Activated CD4-positive, alpha-beta T cell treated with anti-CD3 and anti-CD28 coated beads for 4 hours (primary cell): Measurements from ENCODE around the gene EPHA3.

Source experiments
- DNase-seq, 2 donors: peaks; one replicate each; pipeline ENCODE4 v3.0.0-alpha.2; 2020

EPHA3 gene

DNA sequence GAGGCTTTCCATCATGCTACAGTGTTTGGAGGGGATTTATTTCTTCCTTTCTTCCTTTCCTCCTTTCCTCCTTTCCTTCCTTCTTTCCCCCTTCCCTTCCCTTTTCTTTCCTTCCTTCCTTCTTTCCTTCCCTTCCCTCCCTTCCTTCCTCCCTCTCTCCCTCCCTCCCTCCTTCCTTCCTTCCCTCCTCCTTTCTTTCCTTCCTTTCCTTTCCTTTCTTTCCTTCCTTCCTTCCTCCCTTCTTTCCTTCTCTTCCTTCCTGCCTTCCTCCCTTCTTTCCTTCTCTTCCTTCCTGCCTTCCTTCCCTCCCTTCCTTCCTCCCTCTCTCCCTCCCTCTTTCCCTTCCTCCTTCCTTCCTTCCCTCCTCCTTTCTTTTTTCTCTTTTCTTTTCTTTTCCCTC, 127.2 kb downstream of the EPHA3 start:
- no peak for DNase-seq

DNA sequence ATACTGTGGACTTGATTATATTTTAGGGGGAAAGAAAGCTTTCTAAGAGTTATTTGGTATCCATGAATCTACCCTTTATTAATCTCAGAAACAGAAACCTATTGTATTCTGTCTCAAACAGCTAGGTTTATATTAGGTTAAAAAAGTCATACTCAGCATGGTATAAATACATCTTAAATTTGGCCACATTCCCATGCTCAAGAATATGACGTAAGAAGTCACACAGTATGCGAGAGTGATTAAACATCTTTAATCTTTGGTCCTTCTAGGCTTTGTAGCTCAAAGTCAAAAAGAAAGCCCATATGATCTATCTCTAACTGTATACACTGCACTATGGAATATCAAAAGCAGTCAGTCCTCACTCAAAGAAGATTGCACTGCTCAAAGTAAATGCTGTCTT, 131.4 kb downstream of the EPHA3 start:
- no peak for DNase-seq

DNA sequence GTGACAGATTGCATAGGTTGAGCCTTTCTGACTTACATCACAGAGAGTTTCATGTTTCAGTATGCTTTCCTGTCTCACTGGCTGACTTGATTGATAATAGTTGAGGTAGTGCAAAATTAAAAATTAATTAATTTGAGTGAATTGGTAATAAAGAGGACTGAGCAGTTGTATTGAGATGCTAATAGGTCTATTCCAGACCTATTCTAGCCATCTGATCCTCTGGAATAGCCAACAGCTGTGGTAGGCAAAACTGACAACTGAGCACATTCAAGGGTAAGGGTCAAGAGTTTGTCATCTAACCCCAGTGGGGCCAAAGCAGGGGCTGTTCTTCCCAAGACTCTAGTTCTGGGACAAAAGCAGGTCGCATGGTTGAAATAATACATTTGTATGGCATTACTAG, 132.4 kb downstream of the EPHA3 start:
- DNase-seq = no peak

DNA sequence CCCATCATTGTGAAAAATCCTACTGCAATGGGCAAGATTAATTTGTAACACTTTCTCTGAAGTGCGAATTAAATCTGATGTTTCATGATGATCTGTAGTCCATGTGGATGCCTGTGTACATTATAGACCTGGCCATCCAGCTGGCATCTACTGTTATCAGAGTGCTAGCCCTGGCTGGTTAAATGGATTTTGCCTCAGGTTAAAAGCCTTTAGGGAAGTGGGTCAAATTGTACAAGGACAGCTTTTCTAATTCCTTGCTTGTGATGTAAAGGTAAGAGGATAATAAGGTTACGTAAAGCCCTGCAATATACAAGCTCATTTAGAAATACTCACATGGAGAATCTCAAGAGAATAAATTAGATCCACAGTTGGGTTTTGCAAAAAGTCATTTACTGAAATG, 138.2 kb downstream of the EPHA3 start:
- no peak for DNase-seq

DNA sequence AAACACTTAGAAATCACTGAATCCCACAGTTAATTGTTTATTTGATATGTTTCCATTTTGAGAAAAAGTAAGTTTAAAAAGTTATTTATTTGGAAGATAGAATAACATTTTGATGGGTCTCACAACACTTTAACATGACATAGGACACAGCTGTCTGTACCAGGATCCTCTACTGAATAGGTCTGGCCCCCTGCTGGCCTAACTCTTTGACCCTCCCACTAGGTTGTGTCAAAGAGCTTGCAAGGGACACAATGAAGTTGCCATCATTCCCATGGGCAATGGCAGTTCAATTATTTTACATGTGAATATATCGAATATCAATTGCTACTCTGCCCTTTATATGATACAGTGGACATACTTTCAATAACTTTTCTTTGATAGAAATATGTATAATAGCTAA, 138.9 kb downstream of the EPHA3 start:
- DNase-seq = no peak

DNA sequence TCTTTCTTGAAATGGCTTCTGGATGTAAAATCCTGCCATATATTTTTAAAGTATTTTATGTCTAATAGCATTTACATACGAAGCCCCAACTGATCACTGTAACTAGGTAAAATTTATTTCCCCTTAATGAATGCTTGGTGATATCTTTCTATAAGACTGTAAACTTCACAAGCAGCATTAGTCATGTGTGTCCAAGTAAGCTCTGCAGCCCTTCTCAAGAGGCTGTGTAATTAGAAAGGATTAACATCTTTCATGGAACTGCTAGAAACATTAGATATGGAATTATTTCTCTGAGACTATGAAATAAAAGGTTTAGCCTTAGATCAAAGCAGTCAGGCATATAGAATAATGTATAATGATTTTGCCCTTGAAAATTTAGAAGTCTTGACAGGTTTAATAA, 143.3 kb downstream of the EPHA3 start:
- DNase-seq = no peak

DNA sequence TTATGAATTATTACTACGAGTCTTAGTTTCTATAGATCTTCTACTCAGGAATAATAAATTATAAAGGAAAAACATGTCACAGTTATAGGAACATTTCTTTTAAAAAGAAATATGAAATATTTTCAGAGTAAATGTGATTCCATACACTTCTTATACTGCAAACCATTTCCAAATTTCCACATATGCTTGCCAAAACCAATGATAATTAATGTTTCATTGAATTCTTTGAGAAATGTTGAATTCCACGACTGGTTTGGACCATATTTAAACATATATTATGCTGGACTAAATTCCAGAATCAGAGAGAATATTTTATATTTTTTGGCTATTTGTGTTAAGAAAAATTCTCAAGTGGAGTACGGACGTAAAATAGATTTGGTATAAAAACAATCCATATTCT, 144.6 kb downstream of the EPHA3 start:
- DNase-seq = no peak

DNA sequence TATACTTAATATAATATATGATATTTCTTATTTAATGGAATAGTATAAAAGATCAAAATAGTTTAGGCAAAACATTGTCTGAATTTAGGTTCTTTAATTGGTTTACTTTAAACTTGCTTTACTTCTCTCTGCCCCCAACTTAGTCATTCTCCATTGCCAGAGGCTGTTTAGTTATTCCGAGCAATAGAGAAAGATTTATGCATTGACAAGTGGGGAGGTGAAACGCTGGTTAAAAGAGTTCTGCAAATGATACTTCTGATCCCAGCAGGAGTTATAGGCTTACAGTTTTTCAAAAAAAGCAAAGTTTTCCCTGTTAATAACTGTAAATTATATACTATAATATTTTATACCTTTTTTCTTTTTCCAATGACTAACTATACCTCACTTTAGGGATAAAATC, 145.4 kb downstream of the EPHA3 start:
- no peak for DNase-seq

DNA sequence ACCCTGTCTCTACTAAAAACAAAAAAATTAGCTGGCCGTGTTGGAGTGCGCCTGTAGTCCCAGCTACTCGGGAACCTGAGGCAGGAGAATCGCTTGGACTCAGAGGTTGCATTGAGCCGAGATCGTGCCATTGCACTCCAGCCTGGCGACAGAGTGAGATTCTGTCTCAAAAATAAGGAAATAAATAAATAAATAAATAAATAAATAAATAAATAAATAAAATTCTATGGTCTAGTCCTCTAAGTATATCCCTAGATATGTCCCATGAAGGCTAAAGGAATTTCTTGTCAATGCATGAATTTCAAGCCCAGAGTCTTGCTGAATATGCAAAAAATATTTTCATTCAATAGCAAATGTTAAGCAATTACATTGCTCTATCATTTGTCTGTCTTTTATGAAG, 149.0 kb downstream of the EPHA3 start:
- no peak for DNase-seq

DNA sequence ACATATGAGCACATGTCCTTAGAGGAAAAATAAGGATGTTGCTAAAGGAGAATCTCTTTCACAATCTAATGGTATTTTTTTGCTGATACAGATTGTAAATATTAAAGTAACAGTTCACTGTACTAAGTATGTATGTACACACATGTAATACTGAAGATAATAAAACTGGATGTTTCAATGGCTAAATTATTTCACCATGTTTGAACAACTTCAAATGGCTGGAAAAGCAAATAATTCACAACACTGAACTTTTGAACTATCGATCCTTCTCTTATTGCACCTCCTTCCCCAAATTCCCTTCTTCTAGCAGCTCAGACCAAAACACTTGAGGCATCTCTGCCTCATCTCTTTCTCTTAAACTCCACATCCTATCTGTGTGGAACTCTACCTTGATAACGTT, 149.5 kb downstream of the EPHA3 start:
- DNase-seq = no peak

DNA sequence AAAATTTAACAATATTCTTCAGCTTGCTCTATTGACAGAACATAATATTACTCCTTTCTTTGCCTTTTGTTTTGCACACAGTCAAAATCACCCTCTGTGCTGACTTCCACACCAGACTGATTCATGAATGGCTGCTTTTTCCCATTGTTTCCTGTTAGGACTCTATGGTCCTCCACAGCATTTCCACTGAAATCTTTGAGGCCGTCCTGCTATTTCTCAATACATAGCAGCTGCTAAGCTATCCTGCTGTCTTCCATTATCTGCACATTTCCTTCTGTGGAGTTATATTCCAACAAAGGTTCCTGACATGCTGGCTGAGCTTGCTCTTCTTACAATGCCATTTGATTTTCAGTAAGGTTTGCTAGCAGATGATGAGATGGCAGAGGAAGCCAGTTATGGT, 153.3 kb downstream of the EPHA3 start:
- no peak for DNase-seq

DNA sequence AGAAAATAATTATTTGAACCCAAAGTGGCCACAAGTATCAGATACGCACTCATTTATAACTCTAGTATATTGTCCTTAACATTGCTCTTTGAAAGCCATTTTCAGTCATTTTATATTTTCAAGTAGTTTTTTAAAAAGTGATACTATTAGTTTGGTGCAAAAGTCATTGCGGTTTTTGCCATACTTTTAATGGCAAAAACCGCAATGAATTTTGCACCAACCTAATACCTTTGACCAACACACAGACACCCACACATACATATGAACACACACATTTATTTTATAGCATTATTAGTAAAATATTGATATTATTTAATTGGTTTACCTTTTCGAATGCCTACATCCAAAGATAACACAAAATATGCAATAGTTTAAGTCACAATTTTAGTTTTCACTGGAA, 154.3 kb downstream of the EPHA3 start:
- no peak for DNase-seq

DNA sequence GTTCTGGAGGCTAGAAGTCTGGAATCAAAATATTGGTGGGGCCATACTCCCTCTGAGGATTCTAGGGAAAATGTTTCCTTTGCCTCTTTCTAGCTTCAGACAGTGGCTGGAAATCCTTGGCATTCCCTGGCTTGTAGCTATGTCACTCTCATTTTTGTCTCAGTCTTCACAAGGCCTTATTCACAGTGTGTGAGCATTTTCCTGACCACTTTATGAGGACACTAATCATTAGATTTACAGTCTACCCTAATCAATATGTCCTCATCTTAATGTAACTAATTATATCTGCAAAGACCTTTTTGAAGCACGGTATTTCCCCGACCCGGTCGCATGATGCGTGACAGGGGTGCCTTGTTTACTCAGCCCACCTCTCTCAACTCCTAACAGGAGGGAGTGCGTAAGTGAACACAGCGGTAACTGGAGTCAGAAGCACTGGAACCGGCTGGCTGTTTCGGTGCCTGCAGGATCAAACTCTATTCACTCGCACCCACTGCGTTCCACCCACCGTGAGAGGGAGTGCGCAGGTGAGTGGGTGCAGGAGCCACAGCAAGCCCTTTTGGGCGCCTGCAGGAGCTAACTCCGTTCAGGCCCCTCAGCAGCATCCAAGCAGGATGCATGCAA, 155.0 kb downstream of the EPHA3 start:
- no peak for DNase-seq

DNA sequence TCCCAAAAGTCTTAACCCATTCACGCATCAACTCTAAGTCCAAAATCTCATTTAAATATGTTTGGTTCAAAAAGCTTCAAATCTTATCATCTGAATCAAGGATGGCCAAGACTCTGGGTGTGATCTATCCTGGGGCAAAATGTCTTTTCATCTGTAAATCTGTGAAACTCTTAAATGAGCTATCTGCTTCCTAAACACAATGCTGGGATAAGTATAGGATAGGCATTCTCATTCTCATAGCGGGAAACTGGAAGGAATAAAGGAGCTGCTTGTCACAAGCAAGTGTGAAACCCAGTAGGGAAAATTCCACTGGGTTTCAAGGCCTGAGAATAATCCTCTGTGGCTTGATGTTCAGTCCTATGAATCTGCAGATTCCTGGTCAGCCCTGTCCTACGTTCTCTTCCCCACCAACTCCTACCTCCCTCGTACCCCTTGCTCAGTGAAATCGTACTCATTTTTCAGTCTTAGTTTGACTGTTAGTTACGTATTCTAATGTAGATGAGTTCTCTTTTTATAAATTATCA, 156.7 kb downstream of the EPHA3 start:
- no peak for DNase-seq

DNA sequence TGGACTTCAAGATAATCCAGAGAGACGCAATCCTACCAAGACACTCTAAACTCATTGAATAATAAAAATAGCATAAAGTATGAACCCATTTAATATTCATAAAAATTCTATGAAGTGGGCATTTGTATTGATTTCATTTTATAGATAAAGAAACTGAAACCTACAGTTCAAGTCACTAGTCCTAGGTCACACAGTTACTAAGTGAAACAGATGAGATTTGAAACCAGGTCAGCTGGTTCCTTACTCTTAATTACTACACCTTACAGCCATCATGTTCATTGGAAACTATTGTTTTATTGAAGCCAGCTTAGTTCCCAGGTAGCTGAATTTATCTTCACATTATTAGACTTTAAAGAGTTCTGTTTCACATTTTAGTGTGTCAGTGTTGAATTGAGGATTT, 158.7 kb downstream of the EPHA3 start:
- no peak for DNase-seq

DNA sequence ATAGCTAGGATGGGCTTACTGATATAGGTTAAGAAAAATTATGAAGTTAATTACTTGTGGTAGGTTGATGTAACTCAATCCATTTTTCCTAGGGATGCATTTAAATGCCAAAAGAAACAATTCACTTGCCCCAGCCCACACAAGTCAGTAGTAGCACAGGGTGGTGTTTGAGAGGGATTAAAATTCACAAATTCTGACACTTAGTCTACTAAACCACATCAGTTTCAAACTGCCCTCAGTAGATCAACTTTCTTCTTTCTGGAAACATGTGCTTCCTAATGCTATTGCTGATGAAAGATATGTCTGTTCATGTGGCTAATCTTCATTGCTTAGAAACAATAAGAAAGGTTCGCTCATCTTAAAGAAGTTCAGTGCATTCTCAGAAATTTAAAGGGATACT, 160.6 kb downstream of the EPHA3 start:
- DNase-seq = no peak

DNA sequence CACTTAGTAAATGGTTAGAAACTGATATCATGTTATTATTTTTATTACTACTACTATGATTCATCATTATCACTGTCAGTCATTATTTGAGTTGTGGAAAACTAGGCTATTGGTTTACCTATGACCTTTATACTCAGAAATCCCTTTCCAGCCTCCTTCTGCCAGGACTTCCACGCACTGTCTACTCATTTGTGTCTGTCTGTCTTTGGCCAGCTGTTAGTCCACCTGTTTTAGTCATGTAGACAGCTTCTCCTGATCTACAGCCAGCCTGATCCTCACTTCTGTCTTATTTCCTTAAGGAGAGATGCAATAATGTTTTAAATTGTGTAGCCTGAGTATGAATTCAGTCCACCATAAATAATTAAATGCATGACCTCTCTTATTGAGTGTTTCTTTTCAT, 162.8 kb downstream of the EPHA3 start:
- DNase-seq = no peak

DNA sequence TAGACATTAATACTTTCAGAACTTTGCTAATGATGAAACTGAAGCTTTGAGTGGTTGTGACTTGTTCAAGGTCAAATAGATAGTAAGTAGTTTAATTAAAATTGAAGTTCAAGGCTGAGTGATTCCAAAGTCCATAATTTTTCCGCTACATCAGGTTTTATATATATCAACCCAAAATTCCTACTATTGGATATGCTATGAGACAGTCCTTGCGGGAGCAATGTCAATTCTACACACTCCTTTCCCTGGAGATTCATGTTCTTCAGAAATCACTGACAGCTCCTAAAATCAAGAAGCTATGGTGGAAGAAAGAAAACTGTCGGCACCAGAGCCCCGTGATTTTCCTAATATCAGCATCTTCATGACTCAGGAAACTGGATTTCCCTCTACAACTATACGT, 167.6 kb downstream of the EPHA3 start:
- DNase-seq = no peak

DNA sequence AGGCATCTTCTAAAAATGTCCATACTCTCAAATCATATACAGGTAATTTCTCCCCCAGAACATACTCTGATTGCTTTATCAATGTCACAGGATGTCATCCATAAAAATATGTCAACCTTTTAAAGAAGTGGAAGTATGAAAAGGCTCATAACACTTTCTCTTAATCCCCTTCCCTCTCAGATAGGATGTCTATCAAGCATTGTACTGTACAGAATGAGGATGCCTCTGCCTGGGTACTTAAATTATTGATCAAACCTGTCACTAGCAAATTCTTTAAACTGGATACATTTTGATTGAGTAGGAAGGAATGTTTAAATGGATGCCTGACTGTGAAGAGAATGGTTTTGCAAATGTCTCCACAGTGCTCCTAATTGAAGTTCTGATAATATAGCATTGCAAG, 168.7 kb downstream of the EPHA3 start:
- no peak for DNase-seq

DNA sequence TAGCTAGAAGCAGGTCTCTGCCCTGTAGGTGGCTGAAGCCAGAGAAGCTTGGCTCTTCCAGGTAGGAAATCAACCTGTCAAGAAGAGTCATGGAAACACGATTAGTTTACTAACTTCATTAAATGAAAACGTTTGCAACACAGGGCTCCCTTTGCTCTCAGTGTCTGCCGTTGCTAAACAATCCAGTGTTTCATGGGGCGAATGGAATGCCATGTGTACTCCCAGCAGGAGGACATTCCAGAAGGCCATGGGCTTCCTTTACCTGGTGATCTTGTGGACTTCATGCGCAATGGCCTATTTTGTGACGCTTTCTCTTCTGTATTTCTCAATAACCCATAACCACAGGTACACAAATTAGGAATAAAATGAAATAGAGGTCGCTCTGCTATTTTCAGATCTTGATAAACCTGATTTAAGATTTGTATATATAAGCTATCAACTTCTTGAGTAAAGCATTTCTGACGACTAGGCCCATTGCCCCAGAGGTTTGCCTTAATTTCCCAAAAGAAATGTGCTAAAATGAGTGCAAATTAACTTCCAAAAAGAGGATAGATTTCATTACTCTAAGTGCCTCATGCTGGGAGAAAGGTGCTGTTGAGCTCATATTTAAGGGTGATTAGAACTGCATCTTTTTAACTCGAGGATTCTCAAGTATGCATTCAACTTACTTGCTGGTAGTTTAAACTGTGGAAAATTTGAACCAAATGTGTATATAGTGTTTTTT, 171.0 kb downstream of the EPHA3 start:
- DNase-seq = no peak

DNA sequence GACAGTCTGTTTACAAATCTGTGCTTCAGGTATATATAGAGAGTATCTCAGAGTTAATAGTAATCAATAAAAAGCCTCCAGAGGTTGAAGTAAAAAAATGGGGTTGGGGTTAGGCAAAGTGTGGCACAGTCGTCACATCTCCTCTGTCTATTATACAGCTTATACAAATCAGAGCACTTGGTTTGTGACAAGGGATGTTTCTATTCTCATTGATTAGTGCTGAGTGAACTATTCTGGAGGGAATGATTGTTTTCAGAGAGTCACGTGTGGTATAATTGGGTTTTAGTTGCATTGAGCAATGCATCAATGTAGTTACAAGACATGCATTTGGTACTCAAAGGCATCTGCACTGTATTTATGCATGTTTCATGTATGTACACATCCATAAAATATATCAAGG, 172.9 kb downstream of the EPHA3 start:
- no peak for DNase-seq

DNA sequence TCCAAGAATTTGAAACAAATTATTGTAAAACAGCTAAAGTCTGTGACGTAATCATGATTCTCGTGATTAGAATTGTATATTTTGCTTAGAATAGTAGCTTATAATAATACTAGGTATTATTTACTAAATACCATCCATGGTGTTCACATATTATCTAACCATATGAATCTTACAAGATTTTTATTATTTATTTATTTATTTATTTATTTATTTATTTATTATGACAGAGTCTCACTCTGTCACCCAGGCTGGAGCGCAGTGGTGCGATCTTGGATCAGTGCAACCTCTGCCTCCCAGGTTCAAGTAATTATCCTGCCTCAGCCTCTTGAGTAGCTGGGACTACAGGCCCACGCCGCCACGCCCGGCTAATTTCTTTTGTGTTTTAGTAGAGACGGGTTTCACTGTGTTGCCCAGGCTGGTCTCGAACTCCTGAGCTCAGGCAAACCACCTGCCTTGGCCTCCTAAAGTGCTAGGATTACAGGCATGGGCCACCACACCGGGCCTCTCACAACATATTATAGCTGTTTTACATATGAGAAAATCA, 173.5 kb downstream of the EPHA3 start:
- DNase-seq = no peak

DNA sequence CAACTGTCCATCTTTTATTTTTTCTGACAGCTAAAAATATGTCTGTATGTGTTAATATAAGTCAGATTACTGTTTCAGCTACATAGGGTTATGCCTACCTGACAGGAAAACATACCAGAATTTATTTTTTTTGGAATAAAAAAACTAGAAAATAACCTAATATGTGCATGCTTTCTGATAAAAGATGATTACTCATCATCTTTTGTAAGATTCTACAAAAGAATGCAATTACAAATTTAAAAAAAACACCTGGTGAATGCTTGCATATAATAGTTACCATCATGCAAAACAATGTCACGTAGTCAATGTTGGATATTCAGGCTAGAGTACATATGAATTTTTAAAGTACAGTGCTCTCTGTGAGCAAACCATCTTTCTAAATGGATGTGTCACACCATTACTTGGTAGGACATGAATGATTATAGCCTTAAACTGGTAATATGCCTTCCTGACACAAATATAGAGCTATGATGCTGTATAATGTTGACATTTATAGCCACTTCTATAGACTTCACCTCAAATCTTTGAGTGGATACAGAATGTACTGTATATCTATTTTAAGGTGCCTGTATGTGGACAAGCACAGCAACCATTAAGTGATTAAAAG, 180.6 kb downstream of the EPHA3 start:
- no peak for DNase-seq

DNA sequence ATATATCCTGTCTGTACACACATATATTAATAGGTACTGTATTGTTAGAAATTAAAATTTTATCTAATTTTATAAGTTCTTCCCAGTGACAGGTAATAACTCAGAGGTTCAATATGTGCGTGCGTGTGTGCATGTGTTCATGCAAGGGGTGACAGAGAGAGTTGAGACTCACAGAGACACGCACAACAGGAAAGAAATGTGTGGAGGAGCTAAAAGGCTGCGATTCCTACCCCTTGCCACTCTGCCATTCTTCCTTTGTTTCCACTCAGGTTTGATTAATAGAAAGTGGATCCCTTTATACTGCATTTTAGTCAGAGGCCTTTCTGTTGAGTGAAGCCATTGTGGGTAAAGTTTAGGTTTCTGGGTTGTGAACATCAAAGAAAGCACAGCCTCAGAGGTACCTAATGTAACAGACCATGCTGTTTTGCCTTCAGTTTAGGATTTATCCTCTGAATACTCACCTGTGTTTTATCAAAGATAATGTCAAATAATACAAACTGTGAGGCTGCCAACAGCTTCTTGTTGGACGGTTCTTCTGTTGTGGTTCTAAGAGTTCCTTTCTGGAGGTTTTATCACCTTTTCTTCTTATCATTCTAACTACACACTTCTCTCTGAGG, 182.3 kb downstream of the EPHA3 start:
- no peak for DNase-seq
